Middle frontal gyrus (tissue), 1 donor: ENCODE measurements around the gene OR8D1.
"Not testable (repeated sequence)": the region's sequence is repeated elsewhere in the genome, so short reads cannot be mapped to it uniquely, and the experiment has no call there.

ENCODE experiments used
- DNase-seq: peaks from one replicate; pipeline ENCODE4 v3.0.0-alpha.2; 2015; ENCODE audit warnings: low spot score; ENCODE audit errors: extremely low spot score

The OR8D1 gene

GRCh38 chr11:124285610-124286344 is 28.0 kb downstream of the OR8D1 start:
- no peak for DNase-seq

DNA sequence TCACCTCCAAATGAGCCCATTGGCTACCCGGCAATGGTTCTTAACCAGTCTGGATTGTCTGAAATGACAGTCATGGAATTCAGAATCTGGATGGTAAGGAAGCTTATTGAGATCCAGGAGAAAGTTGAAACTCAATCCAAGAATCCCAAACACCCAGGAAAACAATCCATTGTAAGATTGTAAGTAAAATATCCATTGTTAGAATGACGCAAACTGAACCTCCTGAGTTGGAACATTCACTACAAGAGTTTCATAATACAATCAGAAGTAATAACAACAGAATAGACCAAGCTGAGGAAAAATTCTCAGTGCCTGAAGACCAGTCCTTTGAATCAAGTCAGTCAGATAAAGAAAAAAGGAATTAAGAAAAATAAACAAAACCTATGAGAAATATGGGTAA is 35.5 kb downstream of the OR8D1 start:
- no peak for DNase-seq

GRCh38 chr11:124277804-124278203 is 35.9 kb downstream of the OR8D1 start:
- DNase-seq: no peak

DNA sequence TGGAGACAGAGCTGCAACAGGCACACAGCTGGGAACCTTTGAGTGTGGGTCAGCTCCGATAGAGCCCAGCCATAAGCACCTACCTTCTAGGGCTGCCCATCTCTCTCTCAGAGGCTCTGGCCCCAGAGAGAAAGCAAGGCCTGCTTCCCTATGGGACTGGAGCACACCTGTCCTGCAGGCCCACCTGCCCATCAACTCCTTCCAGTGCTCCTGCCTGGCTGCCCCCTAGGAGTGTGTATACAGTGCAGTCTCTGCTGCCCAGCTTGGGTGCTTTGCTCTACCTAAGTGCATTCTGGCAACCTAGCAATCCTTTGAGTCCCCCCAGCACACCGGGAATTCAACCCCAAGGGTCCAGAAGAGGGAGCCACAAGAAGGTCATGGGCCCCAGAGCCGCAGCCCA is 36.5 kb downstream of the OR8D1 start:
- DNase-seq: no peak

GRCh38 chr11:124276081-124276480 is 37.7 kb downstream of the OR8D1 start:
- no peak for DNase-seq

DNA sequence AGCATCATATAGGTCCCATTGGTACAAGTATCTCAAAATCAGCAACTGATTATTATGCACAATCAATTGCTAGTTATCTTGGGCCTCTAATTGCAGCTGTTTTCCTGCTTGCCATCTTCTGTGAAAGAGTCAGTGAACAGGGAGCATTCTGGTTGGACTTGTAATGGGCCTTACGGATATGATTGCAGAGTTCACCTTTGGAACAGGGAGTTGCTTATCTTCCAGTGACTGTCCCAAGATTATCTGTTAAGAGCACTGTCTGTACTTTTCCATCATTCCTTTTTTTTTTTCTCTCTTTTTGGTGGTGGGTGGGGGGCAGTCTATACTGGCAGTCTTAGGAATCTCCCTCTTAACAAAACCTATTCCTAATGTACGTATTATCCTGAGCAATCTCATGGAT is 39.7 kb downstream of the OR8D1 start:
- no peak for DNase-seq

- DNase-seq: not testable (repeated sequence)
Measured at GRCh38 chr11:124270886-124271285, 42.9 kb downstream of the OR8D1 start.

DNA sequence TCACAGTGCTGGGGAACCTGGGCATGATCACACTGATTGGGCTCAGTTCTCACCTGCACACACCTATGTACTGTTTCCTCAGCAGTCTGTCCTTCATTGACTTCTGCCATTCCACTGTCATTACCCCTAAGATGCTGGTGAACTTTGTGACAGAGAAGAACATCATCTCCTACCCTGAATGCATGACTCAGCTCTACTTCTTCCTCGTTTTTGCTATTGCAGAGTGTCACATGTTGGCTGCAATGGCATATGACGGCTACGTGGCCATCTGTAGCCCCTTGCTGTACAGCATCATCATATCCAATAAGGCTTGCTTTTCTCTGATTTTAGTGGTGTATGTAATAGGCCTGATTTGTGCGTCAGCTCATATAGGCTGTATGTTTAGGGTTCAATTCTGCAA is 48.7 kb downstream of the OR8D1 start:
- not testable (repeated sequence) for DNase-seq

- DNase-seq: no peak
Measured at GRCh38 chr11:124256076-124256475, 57.7 kb downstream of the OR8D1 start, which contains the start of gene OR8G5. Gene OR8G5 (plus strand): TSS chr11:124256376. CDS start chr11:124264932, 8,556 bp downstream.
